SH-SY5Y (cell line): ENCODE data around the gene EXD1.

ENCODE experiments used
- GATA2 ChIP-seq: IDR thresholded peaks from 2 replicates; pipeline ENCODE4 v1.6.1; 2011; ENCODE audit warnings: mild to moderate bottlenecking, low read depth, low read length
- GATA3 ChIP-seq: IDR thresholded peaks from 2 replicates; pipeline ENCODE4 v1.6.1; 2011; ENCODE audit warnings: low read depth, mild to moderate bottlenecking, low read length, moderate library complexity

DNA sequence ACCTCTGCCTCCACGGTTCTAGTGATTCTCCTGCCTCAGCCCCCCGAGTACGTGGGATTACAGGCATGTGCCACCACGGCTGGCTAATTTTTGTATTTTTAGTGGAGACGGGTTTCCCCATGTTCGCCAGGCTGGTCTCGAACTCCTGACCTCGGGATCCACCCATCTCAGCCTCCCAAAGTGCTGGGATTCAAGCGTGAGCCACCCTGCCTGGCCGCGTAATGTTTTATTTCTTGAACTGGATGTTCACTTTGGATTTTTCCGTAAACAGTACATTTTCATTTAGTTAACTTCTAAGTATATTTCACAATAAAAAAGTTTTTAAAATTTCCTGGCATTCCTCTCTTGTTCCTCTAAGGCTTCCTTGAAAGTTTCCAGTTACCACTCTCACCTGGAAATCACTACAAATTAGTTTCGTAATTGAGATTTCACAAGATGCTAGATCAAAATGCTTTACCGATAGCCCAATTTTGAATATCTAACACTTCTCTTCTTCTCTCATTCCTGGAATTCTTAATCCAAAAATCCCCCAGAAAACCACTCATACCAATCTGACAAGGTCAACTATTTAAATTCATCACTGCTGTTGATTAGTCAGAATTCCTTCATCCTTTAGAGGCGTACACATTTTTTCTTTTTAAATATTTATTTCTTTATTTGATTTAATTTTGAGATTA, 69.8 kb downstream of the EXD1 start:
- TF ChIP-seq GATA2 = no peak
- TF ChIP-seq GATA3 = no peak
